Smooth muscle cell (in vitro differentiated cells): Measurements from ENCODE around the gene FAR2. TPM values are rescaled to one million over a fixed set of nuclear protein-coding genes. Genes with fewer than 3 reads are reported as not detected.
"Not testable (repeated sequence)": the region's sequence is repeated elsewhere in the genome, so short reads cannot be mapped to it uniquely, and the experiment has no call there.

Experiments
- DNase-seq: peaks from one replicate; lab custom pipeline; 2025; ENCODE audit not compliant: unreplicated experiment; lab: John Stamatoyannopoulos, UW
- H2AFZ ChIP-seq: fragments of 200-600 bp; sonication (generic); 2 replicates; pipeline ENCODE4 v1.6.0; 2016; ENCODE audit warnings: antibody characterized with exemption, low read depth, mild to moderate bottlenecking
- H3F3A ChIP-seq: fragments of 200-600 bp; sonication (generic); 2 replicates; pipeline ENCODE4 v1.6.0; 2017; ENCODE audit warnings: antibody characterized with exemption, low read depth
- H3K27ac ChIP-seq: fragments of 200-600 bp; sonication (generic); 2 replicates; pipeline ENCODE4 v1.5.1; 2016; ENCODE audit warnings: low read depth, mild to moderate bottlenecking
- H3K27me3 ChIP-seq: fragments of 200-600 bp; sonication (generic); 2 replicates; pipeline ENCODE4 v1.6.1; 2016; ENCODE audit warnings: low read depth, mild to moderate bottlenecking
- H3K36me3 ChIP-seq: fragments of 200-600 bp; sonication (generic); 2 replicates; pipeline ENCODE4 v1.5.1; 2016; ENCODE audit warnings: low read depth
- H3K4me1 ChIP-seq: fragments of 200-600 bp; sonication (generic); 2 replicates; pipeline ENCODE4 v1.5.1; 2016; ENCODE audit warnings: low read depth
- H3K4me2 ChIP-seq: fragments of 200-600 bp; sonication (generic); 2 replicates; pipeline ENCODE4 v1.6.0; 2016; ENCODE audit warnings: mild to moderate bottlenecking
- H3K4me3 ChIP-seq: fragments of 200-600 bp; sonication (generic); 2 replicates; pipeline ENCODE4 v1.5.1; 2016; ENCODE audit warnings: mild to moderate bottlenecking
- H3K79me2 ChIP-seq: fragments of 200-600 bp; sonication (generic); 2 replicates; pipeline ENCODE4 v1.6.0; 2016; ENCODE audit warnings: low read depth, mild to moderate bottlenecking
- H3K9ac ChIP-seq: fragments of 200-600 bp; sonication (generic); 2 replicates; pipeline ENCODE4 v1.6.0; 2016; ENCODE audit warnings: low read depth
- H3K9me3 ChIP-seq: fragments of 200-600 bp; sonication (generic); replicated peaks from 2 replicates; pipeline ENCODE4 v1.5.1; 2016; ENCODE audit warnings: low read depth
- H4K20me1 ChIP-seq: fragments of 200-600 bp; sonication (generic); 2 replicates; pipeline ENCODE4 v1.6.0; 2016; ENCODE audit warnings: low read depth
- CTCF ChIP-seq: fragments of 200-600 bp; sonication (generic); IDR thresholded peaks from 2 replicates; pipeline ENCODE4 v1.5.1; 2017; ENCODE audit warnings: borderline replicate concordance, mild to moderate bottlenecking, antibody characterized with exemption; ENCODE audit not compliant: insufficient read depth, poor library complexity, severe bottlenecking
- WGBS: methylation state at CpG from one replicate; pipeline ENCODE4 v1.1.7; 2016; ENCODE audit warnings: low lambda C conversion rate; 5-methylcytosine and 5-hydroxymethylcytosine counted together
- polyA plus RNA-seq: library from polyadenylated mRNA; unstranded; fragments of >200 nt; fragmentation: Nextera tagmentation; extraction: Ambion mirVana; gene quantifications from 2 replicates; pipeline ENCODE4 v1.2.1, GENCODE V29; 2016
- total RNA-seq: library from RNA; depleted of rRNA; stranded (reverse); fragments of >200 nt; gene quantifications from 2 replicates; pipeline ENCODE4 v1.2.3, GENCODE V29; 2014

Gene FAR2
- total and polyA plus RNA-seq, 2 experiments from 2014 or later = 1.5 to 8.5 TPM

GRCh38 chr12:29249930-29250329 is 100.9 kb downstream of the FAR2 start:
- no peak overlapping the region for H2AFZ ChIP-seq
- H3K27me3 ChIP-seq = no peaks in the 10 kb centered on the region
- TF ChIP-seq CTCF = no peak
- no peak overlapping the region for H3K4me3 ChIP-seq
- no peak overlapping the region for H3K9ac ChIP-seq
- WGBS = 92% methylated on average over 2 of the region's 2 CpGs
- H3K4me2 ChIP-seq = no peak overlapping the region
- no peaks in the 10 kb centered on the region for H3K4me1 ChIP-seq
- no peaks in the 10 kb centered on the region for H3K9me3 ChIP-seq
- no peak for DNase-seq
- no peaks in the 10 kb centered on the region for H3F3A ChIP-seq
- no peaks in the 10 kb centered on the region for H3K79me2 ChIP-seq
- H4K20me1 ChIP-seq = no peaks in the 10 kb centered on the region
- no peaks in the 10 kb centered on the region for H3K36me3 ChIP-seq
- H3K27ac ChIP-seq = no peak overlapping the region

GRCh38 chr12:29253906-29254625 is 105.0 kb downstream of the FAR2 start:
- Histone ChIP-seq H3K9me3 (no peaks in the 10 kb centered on the region), H3K4me1 (no peaks in the 10 kb centered on the region), H3K4me3 (no peak overlapping the region), H3F3A (no peaks in the 10 kb centered on the region), H3K27ac (no peak overlapping the region), H3K36me3 (no peaks in the 10 kb centered on the region), H2AFZ (no peak overlapping the region), H3K9ac (no peak overlapping the region), H3K4me2 (no peak overlapping the region), H3K27me3 (no peaks in the 10 kb centered on the region), H3K79me2 (no peaks in the 10 kb centered on the region), H4K20me1 (no peaks in the 10 kb centered on the region)
- WGBS = 98% methylated on average over 2 of the region's 2 CpGs
- no peak for TF ChIP-seq CTCF
- DNase-seq = no peak

- no peak overlapping the region for H2AFZ ChIP-seq
- H4K20me1 ChIP-seq = no peaks in the 10 kb centered on the region
- H3K36me3 ChIP-seq = no peaks in the 10 kb centered on the region
- H3K27me3 ChIP-seq = no peaks in the 10 kb centered on the region
- no peak overlapping the region for H3K4me2 ChIP-seq
- no peak for DNase-seq
- H3K9ac ChIP-seq = no peak overlapping the region
- no peak overlapping the region for H3K27ac ChIP-seq
- H3K9me3 ChIP-seq = no peaks in the 10 kb centered on the region
- no peaks in the 10 kb centered on the region for H3F3A ChIP-seq
- H3K4me3 ChIP-seq = no peak overlapping the region
- no peaks in the 10 kb centered on the region for H3K4me1 ChIP-seq
- TF ChIP-seq CTCF = no peak
- no peaks in the 10 kb centered on the region for H3K79me2 ChIP-seq
Observed at GRCh38 chr12:29255042-29255441, 106.0 kb downstream of the FAR2 start.

GRCh38 chr12:29256598-29256997 is 107.5 kb downstream of the FAR2 start:
- no peaks in the 10 kb centered on the region for H4K20me1 ChIP-seq
- no peak overlapping the region for H3K27ac ChIP-seq
- 93% methylated on average over 17 of the region's 21 CpGs for WGBS
- H3K36me3 ChIP-seq = no peaks in the 10 kb centered on the region
- no peaks in the 10 kb centered on the region for H3K79me2 ChIP-seq
- no peak for TF ChIP-seq CTCF
- DNase-seq = no peak
- H2AFZ ChIP-seq = no peak overlapping the region
- H3K4me2 ChIP-seq = no peak overlapping the region
- H3K9me3 ChIP-seq = no peaks in the 10 kb centered on the region
- H3K4me3 ChIP-seq = no peak overlapping the region
- no peaks in the 10 kb centered on the region for H3K4me1 ChIP-seq
- no peaks in the 10 kb centered on the region for H3F3A ChIP-seq
- no peak overlapping the region for H3K9ac ChIP-seq
- H3K27me3 ChIP-seq = no peaks in the 10 kb centered on the region

GRCh38 chr12:29257687-29258086 is 108.6 kb downstream of the FAR2 start:
- not testable (repeated sequence) for H3K4me1 ChIP-seq
- 90% methylated on average over 12 of the region's 12 CpGs for WGBS

More at GRCh38 chr12:29257687-29258086, 108.6 kb downstream of the FAR2 start:
- not testable (repeated sequence) for H3K4me3 ChIP-seq, DNase-seq, H3K36me3 ChIP-seq, H3K9ac ChIP-seq, H3K27ac ChIP-seq, H4K20me1 ChIP-seq, H3K79me2 ChIP-seq, H3K9me3 ChIP-seq, H2AFZ ChIP-seq, H3F3A ChIP-seq, H3K27me3 ChIP-seq, H3K4me2 ChIP-seq
